Thyroid gland (tissue), 4 donors: ENCODE results near the gene DLX1. TPM values are rescaled to one million over a fixed set of nuclear protein-coding genes. Genes with fewer than 3 reads are reported as not detected.

Experiments used
- DNase-seq, 2 donors: peaks; one replicate each; pipeline ENCODE4 v3.0.0-alpha.2; 2019
- H3K27ac ChIP-seq, 3 donors: fragments of 200-600 bp; sonication (generic); 1 replicate in 2 of 3; 2 replicates in 1 of 3; pipeline ENCODE4 v1.5.1; 2016 to 2019; ENCODE audit warnings: mild to moderate bottlenecking in 1 of 3, moderate library complexity in 1 of 3
- H3K27me3 ChIP-seq: fragments of 200-600 bp; sonication (generic); one replicate; pipeline ENCODE4 v1.5.1; 2019
- H3K36me3 ChIP-seq, 2 donors: fragments of 200-600 bp; sonication (generic); one replicate each; pipeline ENCODE4 v1.5.1; 2016 to 2019
- H3K4me1 ChIP-seq, 2 donors: fragments of 200-600 bp; sonication (generic); one replicate each; pipeline ENCODE4 v1.5.1; 2017 to 2019
- H3K4me3 ChIP-seq, 3 donors: fragments of 200-600 bp; sonication (generic); replicated peaks in 1 of 3; 1 replicate in 2 of 3; 2 replicates in 1 of 3; pipeline ENCODE4 v1.5.1; 2016; ENCODE audit warnings: mild to moderate bottlenecking in 1 of 3
- H3K9me3 ChIP-seq: fragments of 200-600 bp; sonication (generic); one replicate; pipeline ENCODE4 v1.5.1; 2017
- POLR2A ChIP-seq, 2 donors: fragments of 450-650 bp; IDR thresholded peaks; one replicate each; pipeline ENCODE4 v1.6.1; 2017; ENCODE audit warnings: antibody characterized with exemption in 2 of 2, mild to moderate bottlenecking in 2 of 2, moderate library complexity in 1 of 2
- WGBS, 2 donors: methylation state at CpG; one replicate each; pipeline ENCODE4 v1.1.5; 2017; 5-methylcytosine and 5-hydroxymethylcytosine counted together
- intact Hi-C: fragments of 100-400 bp; cut with DNase I; formaldehyde crosslinking; loops from one replicate; pipeline ENCODE4 v1.15.1; 2023
- total RNA-seq, 4 donors: library from RNA; depleted of rRNA; stranded (reverse); fragments of >200 nt; gene quantifications; one replicate each; pipeline ENCODE4 v1.2.3, GENCODE V29; 2016
- TF ChIP-seq, protein P1 (sequence below), 6 experiments: fragments of 200-600 bp in 3 of 6; fragments of 450-650 bp in 3 of 6; sonication (generic) in 3 of 6; IDR thresholded peaks; one replicate each; pipeline ENCODE4 v1.5.1; 2016 to 2019; ENCODE audit warnings: antibody characterized with exemption in 6 of 6, mild to moderate bottlenecking in 2 of 6, inconsistent platforms in 1 of 6, moderate library complexity in 1 of 6

The DLX1 gene
- total RNA-seq, 4 donors from 2014 or later: 0.68 to 1.5 (median 1.0) TPM

- TF ChIP-seq POLR2A (IDR thresholded peaks at IDR 0.05): no peak
- TF ChIP-seq, protein P1, sequence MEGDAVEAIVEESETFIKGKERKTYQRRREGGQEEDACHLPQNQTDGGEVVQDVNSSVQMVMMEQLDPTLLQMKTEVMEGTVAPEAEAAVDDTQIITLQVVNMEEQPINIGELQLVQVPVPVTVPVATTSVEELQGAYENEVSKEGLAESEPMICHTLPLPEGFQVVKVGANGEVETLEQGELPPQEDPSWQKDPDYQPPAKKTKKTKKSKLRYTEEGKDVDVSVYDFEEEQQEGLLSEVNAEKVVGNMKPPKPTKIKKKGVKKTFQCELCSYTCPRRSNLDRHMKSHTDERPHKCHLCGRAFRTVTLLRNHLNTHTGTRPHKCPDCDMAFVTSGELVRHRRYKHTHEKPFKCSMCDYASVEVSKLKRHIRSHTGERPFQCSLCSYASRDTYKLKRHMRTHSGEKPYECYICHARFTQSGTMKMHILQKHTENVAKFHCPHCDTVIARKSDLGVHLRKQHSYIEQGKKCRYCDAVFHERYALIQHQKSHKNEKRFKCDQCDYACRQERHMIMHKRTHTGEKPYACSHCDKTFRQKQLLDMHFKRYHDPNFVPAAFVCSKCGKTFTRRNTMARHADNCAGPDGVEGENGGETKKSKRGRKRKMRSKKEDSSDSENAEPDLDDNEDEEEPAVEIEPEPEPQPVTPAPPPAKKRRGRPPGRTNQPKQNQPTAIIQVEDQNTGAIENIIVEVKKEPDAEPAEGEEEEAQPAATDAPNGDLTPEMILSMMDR (IDR thresholded peaks at IDR 0.05): no peak
- intact Hi-C loops: no loop called here
- no peak overlapping the region for H3K4me3 ChIP-seq
- H3K9me3 ChIP-seq: no peaks in the 10 kb centered on the region
- DNase-seq: no peak
- no peaks in the 10 kb centered on the region for H3K36me3 ChIP-seq
- peaks cover 89% of the 10 kb centered on the region for H3K27me3 ChIP-seq
- peaks cover 20 to 34% of the 10 kb centered on the region in 2 donors for H3K4me1 ChIP-seq
- 22 to 26% methylated on average over 28 to 37 of the region's 37 CpGs for WGBS, 2 donors
- peak overlapping the region in 1 of 3 donors; percentile 21 for H3K27ac ChIP-seq
Observed at GRCh38 chr2:172088245-172089004, 3.1 kb downstream of the DLX1 start.

DNA sequence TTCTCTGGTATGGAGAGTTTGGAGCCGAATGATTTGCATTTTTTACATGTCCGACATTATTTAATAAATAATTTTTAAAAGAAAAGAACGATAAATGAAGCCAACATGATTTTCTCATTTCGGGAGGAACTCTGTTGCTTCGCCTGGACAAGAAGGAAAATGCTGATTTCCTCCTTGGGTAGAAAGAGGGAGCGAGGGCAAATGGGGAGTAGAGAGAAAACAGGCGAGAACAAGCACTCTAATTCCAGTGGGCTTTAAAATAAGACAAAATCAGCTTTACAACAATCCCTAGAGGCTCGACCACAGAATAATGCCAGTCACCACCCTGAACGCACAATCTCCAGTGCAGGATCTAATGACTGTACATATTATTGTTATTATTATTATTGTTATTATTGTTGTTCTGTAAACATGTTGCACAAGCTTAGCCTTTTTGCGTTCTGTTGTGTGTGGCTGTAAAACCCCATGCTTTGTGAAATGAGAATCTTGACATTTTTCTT, 3.7 kb downstream of the DLX1 start:
- H3K27me3 ChIP-seq: peaks cover 89% of the 10 kb centered on the region
- H3K4me3 ChIP-seq: no peak overlapping the region
- intact Hi-C loops: no loop called here
- TF ChIP-seq POLR2A (IDR thresholded peaks at IDR 0.05): no peak
- TF ChIP-seq, protein P1 (IDR thresholded peaks at IDR 0.05): no peak
- DNase-seq: no peak
- H3K4me1 ChIP-seq: peaks cover 20 to 30% of the 10 kb centered on the region in 2 donors
- WGBS, 2 donors: 31 to 36% methylated on average over 10 of the region's 10 CpGs
- H3K36me3 ChIP-seq: no peaks in the 10 kb centered on the region
- no peak overlapping the region for H3K27ac ChIP-seq
- H3K9me3 ChIP-seq: no peaks in the 10 kb centered on the region

DNA sequence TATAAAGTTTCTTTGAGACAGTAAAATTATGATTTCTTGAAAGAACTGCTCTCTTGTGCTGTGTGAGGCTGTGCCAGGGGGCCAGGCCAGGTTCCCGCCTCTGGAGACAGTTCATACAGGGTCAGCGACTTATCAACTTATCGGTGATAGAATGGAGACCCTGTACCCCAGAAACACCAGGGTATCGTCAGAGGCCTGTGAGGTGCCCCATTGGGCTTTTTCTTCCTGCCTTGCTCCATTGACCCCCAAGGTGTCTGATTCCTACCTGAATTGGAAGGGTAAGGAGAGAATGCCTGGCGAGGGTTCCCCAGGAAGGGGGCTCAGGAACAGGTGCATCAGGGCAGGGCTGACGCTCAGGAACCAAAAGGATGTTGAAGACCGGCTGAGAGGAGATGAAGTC, 4.3 kb downstream of the DLX1 start:
- WGBS, 2 donors: 45 to 50% methylated on average over 7 of the region's 7 CpGs
- Histone ChIP-seq H3K4me1 (peaks cover 19 to 30% of the 10 kb centered on the region in 2 donors), H3K4me3 (no peak overlapping the region), H3K9me3 (no peaks in the 10 kb centered on the region), H3K27me3 (peaks cover 89% of the 10 kb centered on the region), H3K27ac (peak overlapping the region in 1 of 3 donors; percentile 13), H3K36me3 (no peaks in the 10 kb centered on the region)
- TF ChIP-seq, protein P1 (IDR thresholded peaks at IDR 0.05): no peak
- TF ChIP-seq POLR2A (IDR thresholded peaks at IDR 0.05): no peak
- DNase-seq: no peak
- intact Hi-C loops: no loop called here

GRCh38 chr2:172090044-172090961, 5.0 kb downstream of the DLX1 start:
- H3K4me1 ChIP-seq: peaks cover 17 to 30% of the 10 kb centered on the region in 2 donors
- H3K4me3 ChIP-seq: no peak overlapping the region
- DNase-seq: no peak
- no peaks in the 10 kb centered on the region for H3K36me3 ChIP-seq
- intact Hi-C loops: no loop called here
- TF ChIP-seq POLR2A (IDR thresholded peaks at IDR 0.05): no peak
- TF ChIP-seq, protein P1 (IDR thresholded peaks at IDR 0.05): no peak
- 23% methylated on average over 11 to 20 of the region's 39 CpGs for WGBS, 2 donors
- peak overlapping the region in 1 of 3 donors; percentile 13 for H3K27ac ChIP-seq
- H3K27me3 ChIP-seq: peaks cover 89% of the 10 kb centered on the region
- H3K9me3 ChIP-seq: no peaks in the 10 kb centered on the region
